ENCODE measurements around the gene LRRC37B.
"Not testable (repeated sequence)": the region's sequence is repeated elsewhere in the genome, so short reads cannot be mapped to it uniquely, and the experiment has no call there.

GRCh38 chr17:32084942-32085829, 78.0 kb downstream of the LRRC37B start:
- not testable (repeated sequence) for TF ChIP-seq CTCF (IDR thresholded peaks at IDR 0.05; ENCODE audit: poor library complexity, severe bottlenecking); EZH2 (IDR thresholded peaks at IDR 0.05; ENCODE audit: borderline replicate concordance, insufficient read depth, low read length, poor library complexity, severe bottlenecking); EP300 (conservative IDR thresholded peaks at IDR 0.05; ENCODE audit: poor library complexity, severe bottlenecking); MXI1 (conservative IDR thresholded peaks at IDR 0.05; ENCODE audit: poor library complexity, severe bottlenecking); POLR2AphosphoS5 (IDR thresholded peaks at IDR 0.05); TAF1 (IDR thresholded peaks at IDR 0.05; ENCODE audit: low read depth)
